Measurements from ENCODE around the gene PTGS1. TPM values are rescaled to one million over a fixed set of nuclear protein-coding genes. Genes with fewer than 3 reads are reported as not detected.

PTGS1 gene
- total and polyA plus RNA-seq, 4 donors: 0.84 to 5.3 (median 1.1) TPM

DNA sequence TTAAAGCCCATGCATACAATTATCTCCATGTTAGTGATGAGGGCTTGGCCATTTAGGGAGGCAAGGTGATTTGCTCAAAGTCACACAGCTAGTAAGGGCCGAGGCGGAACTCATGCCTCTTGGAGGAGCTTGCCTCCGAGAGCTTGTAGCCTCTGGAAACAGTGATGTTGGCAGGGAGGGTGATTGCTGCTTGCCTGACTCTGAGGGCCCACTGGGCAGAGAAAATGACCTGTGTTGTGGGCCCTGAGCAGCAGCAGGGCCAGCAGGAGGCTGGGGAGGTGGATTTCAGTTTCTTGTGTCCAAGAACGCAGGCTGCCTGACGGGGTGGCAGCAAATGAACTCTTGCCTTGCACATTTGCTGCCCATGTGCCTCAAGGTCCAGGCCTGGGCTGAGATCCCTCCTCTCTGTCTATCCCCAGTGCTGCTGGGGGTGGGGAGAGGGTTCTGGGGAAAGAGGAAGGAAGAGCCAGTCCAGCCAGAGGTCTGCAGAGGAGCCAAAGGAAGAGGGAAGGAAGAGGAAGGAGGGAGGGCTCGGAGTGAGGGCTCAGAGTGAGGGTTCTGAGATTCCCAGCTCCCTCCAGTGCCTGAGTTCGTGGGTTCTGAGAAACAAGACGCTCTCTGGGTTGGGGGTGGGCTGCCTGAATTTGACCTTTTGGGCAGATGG, 16.2 kb upstream of the PTGS1 start:
- Histone ChIP-seq H3K27ac (ENCODE audit: low read depth in 1 of 2, low read length in 2 of 2) (no peak overlapping the region), H3K4me3 (ENCODE audit: low read depth in 1 of 3, low read length in 3 of 3) (no peak overlapping the region), H3K27me3 (ENCODE audit: control insufficient read depth in 4 of 4, insufficient read depth in 4 of 4, low read length in 3 of 4) (no peaks in the 10 kb centered on the region), H3K9me3 (ENCODE audit: control insufficient read depth in 4 of 4, low read length in 3 of 4) (no peaks in the 10 kb centered on the region), H3K4me1 (ENCODE audit: control insufficient read depth in 4 of 4, insufficient read depth in 4 of 4, low read length in 3 of 4) (no peaks in the 10 kb centered on the region), H3K36me3 (ENCODE audit: control insufficient read depth in 4 of 4, insufficient read depth in 3 of 4, low read depth in 1 of 4, low read length in 3 of 4) (no peaks in the 10 kb centered on the region), H3K9ac (ENCODE audit: low read depth in 1 of 2, low read length in 2 of 2) (no peak overlapping the region)
- TF ChIP-seq, protein P1, sequence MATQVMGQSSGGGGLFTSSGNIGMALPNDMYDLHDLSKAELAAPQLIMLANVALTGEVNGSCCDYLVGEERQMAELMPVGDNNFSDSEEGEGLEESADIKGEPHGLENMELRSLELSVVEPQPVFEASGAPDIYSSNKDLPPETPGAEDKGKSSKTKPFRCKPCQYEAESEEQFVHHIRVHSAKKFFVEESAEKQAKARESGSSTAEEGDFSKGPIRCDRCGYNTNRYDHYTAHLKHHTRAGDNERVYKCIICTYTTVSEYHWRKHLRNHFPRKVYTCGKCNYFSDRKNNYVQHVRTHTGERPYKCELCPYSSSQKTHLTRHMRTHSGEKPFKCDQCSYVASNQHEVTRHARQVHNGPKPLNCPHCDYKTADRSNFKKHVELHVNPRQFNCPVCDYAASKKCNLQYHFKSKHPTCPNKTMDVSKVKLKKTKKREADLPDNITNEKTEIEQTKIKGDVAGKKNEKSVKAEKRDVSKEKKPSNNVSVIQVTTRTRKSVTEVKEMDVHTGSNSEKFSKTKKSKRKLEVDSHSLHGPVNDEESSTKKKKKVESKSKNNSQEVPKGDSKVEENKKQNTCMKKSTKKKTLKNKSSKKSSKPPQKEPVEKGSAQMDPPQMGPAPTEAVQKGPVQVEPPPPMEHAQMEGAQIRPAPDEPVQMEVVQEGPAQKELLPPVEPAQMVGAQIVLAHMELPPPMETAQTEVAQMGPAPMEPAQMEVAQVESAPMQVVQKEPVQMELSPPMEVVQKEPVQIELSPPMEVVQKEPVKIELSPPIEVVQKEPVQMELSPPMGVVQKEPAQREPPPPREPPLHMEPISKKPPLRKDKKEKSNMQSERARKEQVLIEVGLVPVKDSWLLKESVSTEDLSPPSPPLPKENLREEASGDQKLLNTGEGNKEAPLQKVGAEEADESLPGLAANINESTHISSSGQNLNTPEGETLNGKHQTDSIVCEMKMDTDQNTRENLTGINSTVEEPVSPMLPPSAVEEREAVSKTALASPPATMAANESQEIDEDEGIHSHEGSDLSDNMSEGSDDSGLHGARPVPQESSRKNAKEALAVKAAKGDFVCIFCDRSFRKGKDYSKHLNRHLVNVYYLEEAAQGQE (IDR thresholded peaks at IDR 0.05): no peak
- no peak for TF ChIP-seq RAD21 (IDR thresholded peaks at IDR 0.05)
- TF ChIP-seq, protein P2, sequence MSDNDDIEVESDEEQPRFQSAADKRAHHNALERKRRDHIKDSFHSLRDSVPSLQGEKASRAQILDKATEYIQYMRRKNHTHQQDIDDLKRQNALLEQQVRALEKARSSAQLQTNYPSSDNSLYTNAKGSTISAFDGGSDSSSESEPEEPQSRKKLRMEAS (IDR thresholded peaks at IDR 0.05): no peak
- no peak for DNase-seq (ENCODE audit: low spot score)
- 81% methylated on average over 8 of the region's 8 CpGs for WGBS

DNA sequence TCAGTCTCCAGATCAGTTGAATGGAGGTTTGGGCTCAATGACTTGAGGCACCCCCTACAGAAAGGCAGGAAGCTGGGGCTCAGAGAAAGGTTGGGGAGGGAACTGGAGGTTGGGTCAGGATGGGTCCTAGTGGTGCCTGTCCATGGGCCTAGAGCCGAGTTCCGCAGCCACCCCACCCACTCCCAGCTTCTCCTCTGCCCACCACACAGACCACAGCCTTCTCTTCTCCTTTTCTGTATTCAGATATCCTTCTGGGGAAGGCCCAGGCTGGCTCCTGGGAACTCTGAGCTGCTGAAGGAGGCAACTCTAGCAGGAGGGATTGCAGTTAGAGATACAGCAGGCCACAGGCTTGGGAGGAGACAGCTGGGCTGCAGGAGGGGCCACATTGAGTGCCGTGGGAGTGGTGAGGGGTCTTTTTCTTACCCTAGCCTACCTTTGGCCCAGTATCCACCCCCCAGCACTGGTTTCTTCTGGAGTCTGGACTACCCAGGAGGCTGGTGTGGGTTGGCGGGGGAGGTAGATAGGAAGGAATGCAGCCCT, 15.4 kb upstream of the PTGS1 start:
- TF ChIP-seq RXRA (IDR thresholded peaks at IDR 0.05) (no peak), EGR1 (IDR thresholded peaks at IDR 0.05; ENCODE audit: low read depth in 2 of 2) (no peak), RAD21 (IDR thresholded peaks at IDR 0.05) (no peak), JUND (IDR thresholded peaks at IDR 0.05) (no peak), HNF4A (conservative IDR thresholded peaks at IDR 0.05) (no peak), GABPA (IDR thresholded peaks at IDR 0.05 in 1 of 2, conservative IDR thresholded peaks at IDR 0.05 in 1 of 2) (no peak), HNF4G (IDR thresholded peaks at IDR 0.05) (no peak), NR2F2 (IDR thresholded peaks at IDR 0.05) (no peak), TAF1 (conservative IDR thresholded peaks at IDR 0.05) (no peak), SP1 (IDR thresholded peaks at IDR 0.05) (no peak), YY1 (IDR thresholded peaks at IDR 0.05) (no peak), FOXA2 (IDR thresholded peaks at IDR 0.05) (no peak), FOXA1 (IDR thresholded peaks at IDR 0.05) (no peak)
- TF ChIP-seq, protein P2 (IDR thresholded peaks at IDR 0.05): no peak
- TF ChIP-seq, protein P3, sequence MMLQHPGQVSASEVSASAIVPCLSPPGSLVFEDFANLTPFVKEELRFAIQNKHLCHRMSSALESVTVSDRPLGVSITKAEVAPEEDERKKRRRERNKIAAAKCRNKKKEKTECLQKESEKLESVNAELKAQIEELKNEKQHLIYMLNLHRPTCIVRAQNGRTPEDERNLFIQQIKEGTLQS (IDR thresholded peaks at IDR 0.05): no peak
- TF ChIP-seq, protein P1 (IDR thresholded peaks at IDR 0.05): no peak
- TF ChIP-seq, protein P4, sequence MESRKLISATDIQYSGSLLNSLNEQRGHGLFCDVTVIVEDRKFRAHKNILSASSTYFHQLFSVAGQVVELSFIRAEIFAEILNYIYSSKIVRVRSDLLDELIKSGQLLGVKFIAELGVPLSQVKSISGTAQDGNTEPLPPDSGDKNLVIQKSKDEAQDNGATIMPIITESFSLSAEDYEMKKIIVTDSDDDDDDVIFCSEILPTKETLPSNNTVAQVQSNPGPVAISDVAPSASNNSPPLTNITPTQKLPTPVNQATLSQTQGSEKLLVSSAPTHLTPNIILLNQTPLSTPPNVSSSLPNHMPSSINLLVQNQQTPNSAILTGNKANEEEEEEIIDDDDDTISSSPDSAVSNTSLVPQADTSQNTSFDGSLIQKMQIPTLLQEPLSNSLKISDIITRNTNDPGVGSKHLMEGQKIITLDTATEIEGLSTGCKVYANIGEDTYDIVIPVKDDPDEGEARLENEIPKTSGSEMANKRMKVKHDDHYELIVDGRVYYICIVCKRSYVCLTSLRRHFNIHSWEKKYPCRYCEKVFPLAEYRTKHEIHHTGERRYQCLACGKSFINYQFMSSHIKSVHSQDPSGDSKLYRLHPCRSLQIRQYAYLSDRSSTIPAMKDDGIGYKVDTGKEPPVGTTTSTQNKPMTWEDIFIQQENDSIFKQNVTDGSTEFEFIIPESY (IDR thresholded peaks at IDR 0.05): no peak
- TF ChIP-seq, protein P5, sequence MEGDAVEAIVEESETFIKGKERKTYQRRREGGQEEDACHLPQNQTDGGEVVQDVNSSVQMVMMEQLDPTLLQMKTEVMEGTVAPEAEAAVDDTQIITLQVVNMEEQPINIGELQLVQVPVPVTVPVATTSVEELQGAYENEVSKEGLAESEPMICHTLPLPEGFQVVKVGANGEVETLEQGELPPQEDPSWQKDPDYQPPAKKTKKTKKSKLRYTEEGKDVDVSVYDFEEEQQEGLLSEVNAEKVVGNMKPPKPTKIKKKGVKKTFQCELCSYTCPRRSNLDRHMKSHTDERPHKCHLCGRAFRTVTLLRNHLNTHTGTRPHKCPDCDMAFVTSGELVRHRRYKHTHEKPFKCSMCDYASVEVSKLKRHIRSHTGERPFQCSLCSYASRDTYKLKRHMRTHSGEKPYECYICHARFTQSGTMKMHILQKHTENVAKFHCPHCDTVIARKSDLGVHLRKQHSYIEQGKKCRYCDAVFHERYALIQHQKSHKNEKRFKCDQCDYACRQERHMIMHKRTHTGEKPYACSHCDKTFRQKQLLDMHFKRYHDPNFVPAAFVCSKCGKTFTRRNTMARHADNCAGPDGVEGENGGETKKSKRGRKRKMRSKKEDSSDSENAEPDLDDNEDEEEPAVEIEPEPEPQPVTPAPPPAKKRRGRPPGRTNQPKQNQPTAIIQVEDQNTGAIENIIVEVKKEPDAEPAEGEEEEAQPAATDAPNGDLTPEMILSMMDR (IDR thresholded peaks at IDR 0.05; ENCODE audit: low read depth, low read length, missing input control): no peak

More for the DNA sequence above, 15.4 kb upstream of the PTGS1 start:
- Histone ChIP-seq H3K36me3 (ENCODE audit: control insufficient read depth in 4 of 4, insufficient read depth in 3 of 4, low read depth in 1 of 4, low read length in 3 of 4) (no peaks in the 10 kb centered on the region), H3K27ac (ENCODE audit: low read depth in 1 of 2, low read length in 2 of 2) (no peak overlapping the region), H3K9me3 (ENCODE audit: control insufficient read depth in 4 of 4, low read length in 3 of 4) (no peaks in the 10 kb centered on the region), H3K27me3 (ENCODE audit: control insufficient read depth in 4 of 4, insufficient read depth in 4 of 4, low read length in 3 of 4) (no peaks in the 10 kb centered on the region), H3K9ac (ENCODE audit: low read depth in 1 of 2, low read length in 2 of 2) (no peak overlapping the region), H3K4me1 (ENCODE audit: control insufficient read depth in 4 of 4, insufficient read depth in 4 of 4, low read length in 3 of 4) (no peaks in the 10 kb centered on the region), H3K4me3 (ENCODE audit: low read depth in 1 of 3, low read length in 3 of 3) (no peak overlapping the region)
- no peak for DNase-seq (ENCODE audit: low spot score)
- WGBS: 83% methylated on average over 4 of the region's 4 CpGs
